ENCODE data around the gene FOXP1. TPM values are rescaled to one million over a fixed set of nuclear protein-coding genes. Genes with fewer than 3 reads are reported as not detected.

Gene FOXP1
- total and polyA plus RNA-seq, 9 of the 15 experiments (the other 6 are each of a cell fraction or from before 2014, with no cell fraction given) = 7.7 to 34.5 (median 13.7) TPM

DNA sequence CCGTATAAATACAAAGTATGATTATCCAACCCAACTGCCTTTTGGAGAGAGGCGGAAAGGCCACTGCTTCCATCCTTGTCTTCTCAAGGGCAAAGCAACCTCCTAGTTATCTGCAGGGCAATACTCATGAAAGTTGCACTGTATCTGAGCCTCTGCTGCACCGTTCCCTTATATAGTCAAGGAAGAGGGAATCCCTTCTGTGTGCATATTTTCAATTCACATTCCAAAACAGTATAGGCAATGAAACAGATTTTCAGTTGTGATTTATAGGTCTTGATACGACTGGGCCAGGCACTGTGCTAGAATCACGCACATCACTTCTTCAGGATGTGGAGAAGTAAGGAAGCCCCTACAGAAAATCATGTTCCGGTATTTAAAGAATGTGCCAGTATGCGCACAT is 455.7 kb downstream of the FOXP1 start:
- Histone ChIP-seq H3K9ac (ENCODE audit: insufficient read depth in 1 of 2, low read depth in 2 of 2, low read length in 2 of 2) (peak overlapping the region in 1 of 2 experiments; percentile 74; a peak in 1 of 4 replicates), H3K79me2 (ENCODE audit: control insufficient read depth, insufficient read depth, low read length) (peaks cover 57% of the 10 kb centered on the region), H4K20me1 (replicated peaks; ENCODE audit: control insufficient read depth, insufficient read depth, low read length) (no peaks in the 10 kb centered on the region), H2AFZ (ENCODE audit: low read depth, low read length) (peak overlapping the region; percentile 7; the same call in 1 of the 2 replicates), H3K9me3 (replicated peaks; ENCODE audit: control insufficient read depth, insufficient read depth, low read depth, low read length) (no peaks in the 10 kb centered on the region), H3K4me2 (ENCODE audit: insufficient read depth, low read length) (peak overlapping the region; percentile 64), H3K36me3 (ENCODE audit: control insufficient read depth, insufficient read depth, low read length) (no peaks in the 10 kb centered on the region), H3K27ac (ENCODE audit: extremely low read depth, low read depth, low read length) (peak overlapping the region; percentile 83), H3K27me3 (ENCODE audit: control insufficient read depth in 2 of 2, insufficient read depth in 2 of 2, low read length in 2 of 2) (no peaks in the 10 kb centered on the region), H3K4me3 (peak overlapping the region; percentile 12; the same call in 1 of the 2 replicates), H3K9me1 (ENCODE audit: control insufficient read depth, insufficient read depth, low read length) (no peaks in the 10 kb centered on the region), H3K4me1 (replicated peaks in 1 of 2; ENCODE audit: control insufficient read depth in 2 of 2, insufficient read depth in 2 of 2, low read length in 2 of 2) (peaks cover 0 to 20% of the 10 kb centered on the region in 2 experiments; a peak in 3 of 5 replicates)
- BruUV-seq (replicated peaks) = no TSS peak
- ATAC-seq (no peak; the same call in 2 of the 3 replicates), FAIRE-seq (peak; percentile 64), DNase-seq (ENCODE audit: extremely low read depth in 1 of 4, low spot score in 3 of 4) (no peak)
- TF ChIP-seq CREBBP (IDR thresholded peaks at IDR 0.05; ENCODE audit: low read depth, low read length) (no peak), SMARCA4 (IDR thresholded peaks at IDR 0.05) (no peak), ZBTB7A (IDR thresholded peaks at IDR 0.05; ENCODE audit: borderline replicate concordance, control insufficient read depth, low read depth, low read length) (no peak), POLR2H (tag; IDR thresholded peaks at IDR 0.05; ENCODE audit: low read depth) (no peak), ZNF24 (IDR thresholded peaks at IDR 0.05) (peak; percentile 68; the same call in 1 of the 2 replicates)
- ChIA-PET POLR2A (interaction anchor here (1.0 kb wide), 1 partner anchor 9 kb away, joined by 3 read pairs; no protein-coding TSS in a partner anchor), CTCF (ENCODE audit: low intra/inter-chr PET ratio) (no interaction called here)
- in situ Hi-C loops (cut with MboI) = no loop called here
- intact Hi-C loops (cut with micrococcal nuclease) = no loop called here
- 30% methylated on average over 7 of the region's 7 CpGs for WGBS (ENCODE audit: insufficient coverage, low coverage, missing lambda C conversion rate)
